H1 (cell line): Measurements from ENCODE around the gene GDI2. TPM values are rescaled to one million over a fixed set of nuclear protein-coding genes. Genes with fewer than 3 reads are reported as not detected.

Experiments used
- CTCF ChIP-seq, 3 experiments: IDR thresholded peaks; 1 replicate in 2 of 3; 2 replicates in 1 of 3; pipeline versions ENCODE4 v1.5.1 to v1.6.1; 2011; ENCODE audit warnings: low read length in 3 of 3, mild to moderate bottlenecking in 3 of 3, inconsistent platforms in 2 of 3, low read depth in 1 of 3, moderate library complexity in 1 of 3; ENCODE audit not compliant: insufficient read depth in 1 of 3; ENCODE audit errors: control extremely low read depth in 1 of 3
- EGR1 ChIP-seq: IDR thresholded peaks from 2 replicates; pipeline ENCODE4 v1.6.1; 2011; ENCODE audit warnings: low read depth, low read length, borderline replicate concordance
- JUND ChIP-seq: IDR thresholded peaks from 2 replicates; pipeline ENCODE4 v1.6.1; 2011; ENCODE audit warnings: mild to moderate bottlenecking, improper control_type of control experiment, low read length
- POLR2AphosphoS5 ChIP-seq: IDR thresholded peaks from 2 replicates; pipeline ENCODE4 v1.6.1; 2011; ENCODE audit warnings: low read depth, low read length
- RAD21 ChIP-seq, 2 experiments: IDR thresholded peaks in 1 of 2; conservative IDR thresholded peaks in 1 of 2; 2 replicates each; pipeline ENCODE4 v1.6.1; 2011; ENCODE audit warnings: low read depth in 2 of 2, low read length in 2 of 2, improper control_type of control experiment in 1 of 2, inconsistent platforms in 1 of 2, mild to moderate bottlenecking in 1 of 2, moderate library complexity in 1 of 2
- RFX5 ChIP-seq: IDR thresholded peaks from 2 replicates; pipeline ENCODE4 v1.6.1; 2011; ENCODE audit warnings: low read depth, low read length, improper control_type of control experiment, borderline replicate concordance
- SP2 ChIP-seq: IDR thresholded peaks from 2 replicates; pipeline ENCODE4 v1.6.1; 2012; ENCODE audit warnings: mild to moderate bottlenecking, low read length, inconsistent platforms
- SUZ12 ChIP-seq: fragments of 200-600 bp; sonication (generic); IDR thresholded peaks from 2 replicates; pipeline ENCODE4 v1.6.1; 2012; ENCODE audit warnings: mild to moderate bottlenecking, inconsistent platforms, low read length, moderate library complexity, mixed read lengths
- polyA plus RNA-seq, 7 experiments: library from polyadenylated mRNA; depleted of rRNA in 3 of 7; stranded (reverse) in 5 of 7; unstranded in 2 of 7; fragments of >200 nt in 5 of 7; fragments of 200-250 nt in 2 of 7; gene quantifications; 1 replicate in 5 of 7; 2 replicates in 1 of 7; 4 replicates in 1 of 7; pipeline versions ENCODE4 v1.2.1 to v1.2.3, GENCODE V29; 2011 to 2013; ENCODE audit warnings: missing spikeins in 2 of 7, mixed read lengths in 2 of 7
- total RNA-seq: library from RNA; stranded (reverse); fragmentation: NEBNext Ultra II Directional; extraction: Animal tissue kit (Norgen Biotek cat#: 25700); gene quantifications from 2 replicates; pipeline ENCODE4 v1.2.1, GENCODE V29; 2021

The GDI2 gene
- total and polyA plus RNA-seq, 2 of the 8 experiments (the other 6 are each of a cell fraction or from before 2014, with no cell fraction given), result 168 to 385 TPM

- TF ChIP-seq CTCF (IDR thresholded peaks at IDR 0.05; ENCODE audit: control extremely low read depth in 1 of 3, insufficient read depth in 1 of 3, low read depth in 1 of 3, low read length in 3 of 3), result no peak
- TF ChIP-seq JUND, result no peak
- no peak for TF ChIP-seq EGR1
- TF ChIP-seq SP2, result no peak
- TF ChIP-seq SUZ12, result no peak
- no peak for TF ChIP-seq RFX5
- TF ChIP-seq RAD21 (IDR thresholded peaks at IDR 0.05 in 1 of 2, conservative IDR thresholded peaks at IDR 0.05 in 1 of 2; ENCODE audit: low read depth in 2 of 2, low read length in 2 of 2), result no peak
- TF ChIP-seq POLR2AphosphoS5, result no peak
Measured at GRCh38 chr10:5760515-5760914, 52.7 kb downstream of the GDI2 start (continued).
